Measurements from ENCODE around the gene OR4D11.

The OR4D11 gene

DNA sequence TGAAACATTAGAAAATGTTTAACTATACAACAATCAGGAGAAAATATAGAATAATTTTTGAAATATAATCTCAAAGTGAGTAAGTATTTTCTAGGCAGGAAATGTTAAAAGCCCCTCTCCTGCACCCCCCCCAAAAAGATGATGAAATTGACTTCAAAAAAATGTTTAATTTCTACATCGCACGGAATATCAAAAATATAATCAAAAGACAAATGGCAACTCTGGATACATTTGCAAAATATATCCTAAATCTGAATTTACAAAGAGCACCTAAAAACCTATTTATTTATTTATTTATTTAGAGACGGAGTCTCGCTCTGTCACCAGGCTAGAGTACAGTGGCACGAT, 44.9 kb downstream of the OR4D11 start:
- DNase-seq (ENCODE audit: low spot score), result no peak

- DNase-seq (ENCODE audit: low spot score), result peak; percentile 98
Observed at GRCh38 chr11:59550368-59550841, 47.0 kb downstream of the OR4D11 start.

DNA sequence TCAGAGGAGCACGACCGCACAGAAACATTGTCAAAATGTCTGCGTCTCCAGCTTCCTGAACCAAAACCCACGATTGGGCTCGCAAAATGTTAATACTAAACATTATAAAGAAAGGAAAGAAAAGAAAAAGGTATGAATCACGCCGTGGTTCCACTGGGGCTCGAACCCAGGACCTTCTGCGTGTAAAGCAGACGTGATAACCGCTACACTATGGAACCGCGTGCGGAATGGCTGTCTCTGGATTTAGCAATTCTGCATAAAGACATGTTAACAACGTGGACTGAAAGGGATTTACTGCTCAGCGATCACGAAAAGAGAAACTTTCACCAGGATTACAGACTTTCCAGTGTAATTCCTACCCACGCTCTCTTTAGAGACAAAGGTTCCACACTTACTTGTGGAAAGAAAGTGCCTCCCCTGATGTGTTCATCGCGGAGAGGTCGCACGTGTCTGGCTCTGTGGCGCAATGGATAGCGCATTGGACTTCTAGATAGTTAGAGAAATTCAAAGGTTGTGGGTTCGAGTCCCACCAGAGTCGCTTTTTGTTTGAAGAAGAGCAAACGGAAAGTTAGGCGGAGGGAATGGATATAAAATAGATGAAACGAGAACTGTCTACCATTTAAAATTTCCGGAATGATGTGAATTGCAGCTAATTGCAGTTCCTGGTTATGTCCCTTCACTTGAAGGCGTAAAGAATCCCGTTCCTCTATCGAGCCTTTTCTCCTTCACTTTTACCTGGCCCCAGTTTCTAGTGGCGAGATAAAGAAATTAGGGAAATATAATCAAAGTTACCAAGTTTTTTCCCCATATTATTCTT, 47.7 kb downstream of the OR4D11 start:
- peak; percentile 95 for DNase-seq (ENCODE audit: low spot score)

GRCh38 chr11:59551659-59552521, 48.5 kb downstream of the OR4D11 start:
- DNase-seq (ENCODE audit: low spot score), result peak; percentile 64

DNA sequence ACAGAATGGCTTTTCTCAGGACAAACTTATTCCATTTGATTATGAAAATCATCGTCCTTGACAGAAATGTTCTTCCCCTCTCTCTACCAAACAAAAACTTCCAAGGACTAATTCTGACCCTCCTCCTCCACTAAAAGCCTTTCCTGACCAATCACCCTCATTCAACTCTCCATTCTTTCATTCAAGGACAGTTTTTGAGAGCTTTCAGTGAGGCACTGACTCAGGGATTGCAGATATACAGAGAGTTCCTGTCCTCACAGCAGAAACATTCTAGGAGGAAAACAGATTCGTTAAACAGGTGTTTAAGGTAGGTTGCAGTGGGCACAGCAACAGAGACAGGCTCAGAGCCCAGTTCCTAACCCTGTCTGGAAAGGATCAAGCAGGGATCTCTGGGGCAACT, 49.5 kb downstream of the OR4D11 start:
- DNase-seq (ENCODE audit: low spot score), result peak; percentile 23

DNA sequence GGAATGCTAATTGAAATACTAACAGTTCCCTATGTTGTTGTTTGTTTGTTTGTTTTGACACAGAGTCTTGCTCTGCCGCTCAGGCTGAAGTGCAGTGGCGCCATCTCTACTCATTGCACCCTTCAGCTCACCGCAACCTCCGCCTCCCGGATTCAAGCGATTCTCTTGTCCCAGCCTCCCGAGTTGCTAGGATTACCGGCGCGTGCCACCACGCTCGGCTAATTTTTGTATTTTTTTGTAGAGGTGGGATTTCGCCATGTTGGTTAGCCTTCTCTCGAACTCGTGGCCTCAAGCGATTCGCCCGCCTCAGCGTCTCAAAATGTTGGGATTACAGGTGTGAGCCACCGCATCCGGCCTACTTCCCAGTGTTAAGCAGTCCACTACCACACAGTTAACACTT, 49.9 kb downstream of the OR4D11 start:
- DNase-seq (ENCODE audit: low spot score), result no peak

All from NAMALWA (cell line).